Activated CD4-positive, alpha-beta T cell treated with anti-CD3 and anti-CD28 coated beads for 24 hours (primary cell): ENCODE measurements around the gene THAP2.
"Not testable (repeated sequence)": the region's sequence is repeated elsewhere in the genome, so short reads cannot be mapped to it uniquely, and the experiment has no call there.

Source experiments
- DNase-seq, 2 donors: peaks; one replicate each; pipeline ENCODE4 v3.0.0-alpha.2; 2020; ENCODE audit warnings: low read depth in 2 of 2

Gene THAP2

GRCh38 chr12:71662849-71663560, 1.1 kb upstream of the THAP2 start:
- DNase-seq = peak; percentile 49 to 60

- no peak for DNase-seq
These were observed 449 bp downstream of the THAP2 start for GRCh38 chr12:71664411-71665089.

- no peak for DNase-seq
These were observed 976 bp downstream of the THAP2 start for GRCh38 chr12:71665090-71665463.

- no peak for DNase-seq
These were observed 2.2 kb downstream of the THAP2 start for GRCh38 chr12:71666259-71666658.

- no peak for DNase-seq
These were observed 7.2 kb downstream of the THAP2 start for GRCh38 chr12:71671311-71671710.

- DNase-seq = no peak
These were observed 7.7 kb downstream of the THAP2 start for GRCh38 chr12:71671816-71672215.

GRCh38 chr12:71682466-71682865, 18.4 kb downstream of the THAP2 start:
- DNase-seq = no peak

- no peak for DNase-seq
These were observed 19.5 kb downstream of the THAP2 start for GRCh38 chr12:71683633-71684032.

GRCh38 chr12:71684081-71684480, 20.0 kb downstream of the THAP2 start:
- no peak for DNase-seq

GRCh38 chr12:71685312-71685906, 21.3 kb downstream of the THAP2 start:
- no peak for DNase-seq

- peak; percentile 66 to 67 for DNase-seq
These were observed 22.0 kb downstream of the THAP2 start, which contains the start of gene TMEM19 for GRCh38 chr12:71685914-71686657. TSS of gene TMEM19 (plus strand) at chr12:71686082. CDS start at chr12:71686681, 599 bp downstream.

- DNase-seq = no peak
These were observed 22.5 kb downstream of the THAP2 start for GRCh38 chr12:71686658-71687025.

GRCh38 chr12:71687172-71687571, 23.1 kb downstream of the THAP2 start:
- not testable (repeated sequence) for DNase-seq

- DNase-seq = no peak
These were observed 25.0 kb downstream of the THAP2 start for GRCh38 chr12:71688961-71689570.

GRCh38 chr12:71691504-71692129, 27.5 kb downstream of the THAP2 start:
- DNase-seq = no peak

- no peak for DNase-seq
These were observed 29.0 kb downstream of the THAP2 start for GRCh38 chr12:71693126-71693525.

- DNase-seq = not testable (repeated sequence)
These were observed 29.6 kb downstream of the THAP2 start for GRCh38 chr12:71693651-71694050.

- DNase-seq = no peak
These were observed 30.2 kb downstream of the THAP2 start for GRCh38 chr12:71694099-71694820.

GRCh38 chr12:71695782-71696181, 31.7 kb downstream of the THAP2 start:
- DNase-seq = no peak

- DNase-seq = not testable (repeated sequence)
These were observed 38.1 kb downstream of the THAP2 start for GRCh38 chr12:71702181-71702580.

GRCh38 chr12:71702590-71702989, 38.5 kb downstream of the THAP2 start:
- DNase-seq = no peak
